Stimulated activated CD8-positive, alpha-beta memory T cell treated with anti-CD3 and anti-CD28 coated beads, Interleukin-12 subunit alpha, Interleukin-12 subunit beta, amount 100 ng/mL, for 24 hours (primary cell): ENCODE results near the gene TP53BP2.

Experiments used
- DNase-seq: peaks from one replicate; pipeline ENCODE4 v3.0.0-alpha.2; 2020; ENCODE audit errors: extremely low read depth

The TP53BP2 gene

GRCh38 chr1:223802032-223802431 lies 43.7 kb downstream of the TP53BP2 start:
- no peak for DNase-seq

GRCh38 chr1:223796210-223796609 lies 49.5 kb downstream of the TP53BP2 start:
- DNase-seq, result no peak

DNA sequence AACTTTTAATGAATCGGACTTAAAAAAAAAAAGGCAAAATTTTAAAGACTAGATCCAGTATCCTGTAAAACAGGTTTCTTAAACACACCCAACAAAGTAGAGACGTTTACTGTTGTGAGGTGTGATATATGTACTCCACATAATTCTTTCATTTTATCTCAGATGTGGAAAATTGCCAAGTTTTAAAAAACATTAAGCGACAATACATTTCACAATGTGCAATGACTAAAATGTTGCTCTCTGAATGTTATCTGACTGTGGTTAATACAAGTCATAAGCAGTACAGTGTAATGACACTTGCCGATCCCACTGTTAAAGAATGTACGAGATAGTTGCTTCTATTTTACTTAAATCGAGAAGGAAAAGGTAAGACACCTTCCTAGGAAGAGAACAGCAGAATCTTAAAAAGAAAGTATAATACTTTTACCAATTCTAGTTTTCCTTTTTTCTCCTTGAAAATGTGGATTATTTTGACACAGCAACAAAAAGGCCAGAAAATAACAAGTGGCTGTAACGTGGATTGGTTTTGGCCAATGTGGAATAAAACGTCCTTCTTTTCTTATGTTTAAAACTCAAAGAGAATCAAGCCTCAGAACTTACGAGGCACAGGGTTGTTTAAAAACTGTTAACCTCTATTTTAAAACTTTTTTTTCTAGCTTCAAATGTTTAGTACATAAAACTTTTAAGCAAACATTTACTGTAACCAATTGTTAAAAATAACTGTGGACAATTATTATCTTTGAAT lies 51.4 kb downstream of the TP53BP2 start:
- DNase-seq, result no peak

GRCh38 chr1:223793716-223794115 lies 52.0 kb downstream of the TP53BP2 start:
- DNase-seq, result no peak

DNA sequence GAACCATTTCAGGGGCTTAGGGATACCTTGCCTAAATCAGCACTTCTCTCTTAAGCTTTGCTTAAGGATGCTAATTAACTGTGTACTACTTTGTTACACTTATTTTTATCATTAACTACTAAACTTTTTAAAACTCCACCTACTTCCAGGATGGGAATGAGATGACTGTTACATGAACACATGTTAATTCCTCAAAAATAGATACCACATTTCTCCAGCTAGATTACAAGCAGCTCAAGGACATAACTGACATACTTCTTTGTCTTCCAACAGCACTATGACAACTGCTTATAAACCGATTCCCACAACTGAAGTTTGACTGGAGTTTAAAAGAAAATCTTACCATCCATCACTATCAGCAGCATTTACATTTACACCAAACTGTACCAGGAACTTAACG lies 53.7 kb downstream of the TP53BP2 start:
- no peak for DNase-seq

- no peak for DNase-seq
Measured at GRCh38 chr1:223788746-223789415, 56.9 kb downstream of the TP53BP2 start.

DNA sequence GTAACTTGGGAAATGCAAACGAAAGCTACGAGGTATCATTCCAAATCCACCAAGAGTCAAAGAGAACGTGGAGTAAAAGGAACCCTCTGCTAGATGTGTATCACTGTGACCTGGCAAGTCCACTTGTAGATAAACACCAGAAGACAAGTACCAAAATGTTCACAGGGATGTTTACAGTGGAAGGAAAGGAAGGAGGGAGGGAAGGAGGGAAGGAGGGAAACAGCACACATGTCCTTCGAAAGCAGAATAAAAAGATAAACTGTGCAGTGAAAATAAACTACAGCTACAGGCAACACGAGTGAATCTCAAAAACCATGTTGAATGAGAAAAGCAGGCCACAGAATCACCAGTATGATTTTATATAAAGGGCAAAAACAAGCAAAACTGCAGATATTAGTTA lies 59.9 kb downstream of the TP53BP2 start:
- no peak for DNase-seq

DNA sequence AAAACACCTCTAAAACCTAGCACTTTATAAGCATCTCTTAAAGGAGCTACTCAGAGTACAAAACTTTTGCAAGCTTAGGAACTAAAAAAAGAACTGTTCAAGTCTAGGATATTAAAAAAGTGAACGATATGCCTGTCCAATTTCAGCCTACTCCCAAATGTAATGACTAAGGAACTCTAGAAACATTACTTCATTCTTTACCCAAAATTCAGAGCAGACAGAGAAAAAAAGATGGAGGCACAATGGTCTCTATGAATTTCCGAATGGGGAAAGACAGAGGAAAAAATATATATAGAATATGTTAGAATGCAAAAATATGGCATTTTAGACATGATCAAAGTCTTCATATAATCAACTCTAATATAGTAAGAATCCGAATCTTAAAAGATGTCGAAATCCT lies 61.2 kb downstream of the TP53BP2 start:
- no peak for DNase-seq

GRCh38 chr1:223783676-223784075 lies 62.1 kb downstream of the TP53BP2 start:
- no peak for DNase-seq

DNA sequence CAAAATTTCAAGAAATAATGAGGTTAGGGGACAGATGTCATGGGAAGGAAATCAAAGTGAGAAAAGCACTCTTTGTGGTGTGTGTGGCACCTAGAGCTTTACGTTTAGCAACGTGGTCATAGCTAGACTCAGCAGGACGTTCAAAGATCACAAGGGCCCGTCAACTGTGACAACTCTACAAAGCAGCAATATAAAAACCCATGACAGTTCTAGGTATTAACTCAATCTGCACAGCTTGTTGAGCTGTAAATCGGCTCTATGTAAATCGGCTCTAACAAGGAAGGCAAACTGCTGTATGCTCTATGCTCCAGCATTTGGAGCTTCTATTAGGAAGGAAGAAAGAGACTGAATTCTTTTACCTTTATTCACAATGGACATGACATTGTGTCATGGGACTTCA lies 64.8 kb downstream of the TP53BP2 start:
- no peak for DNase-seq

GRCh38 chr1:223780318-223780717 lies 65.4 kb downstream of the TP53BP2 start:
- DNase-seq, result no peak

DNA sequence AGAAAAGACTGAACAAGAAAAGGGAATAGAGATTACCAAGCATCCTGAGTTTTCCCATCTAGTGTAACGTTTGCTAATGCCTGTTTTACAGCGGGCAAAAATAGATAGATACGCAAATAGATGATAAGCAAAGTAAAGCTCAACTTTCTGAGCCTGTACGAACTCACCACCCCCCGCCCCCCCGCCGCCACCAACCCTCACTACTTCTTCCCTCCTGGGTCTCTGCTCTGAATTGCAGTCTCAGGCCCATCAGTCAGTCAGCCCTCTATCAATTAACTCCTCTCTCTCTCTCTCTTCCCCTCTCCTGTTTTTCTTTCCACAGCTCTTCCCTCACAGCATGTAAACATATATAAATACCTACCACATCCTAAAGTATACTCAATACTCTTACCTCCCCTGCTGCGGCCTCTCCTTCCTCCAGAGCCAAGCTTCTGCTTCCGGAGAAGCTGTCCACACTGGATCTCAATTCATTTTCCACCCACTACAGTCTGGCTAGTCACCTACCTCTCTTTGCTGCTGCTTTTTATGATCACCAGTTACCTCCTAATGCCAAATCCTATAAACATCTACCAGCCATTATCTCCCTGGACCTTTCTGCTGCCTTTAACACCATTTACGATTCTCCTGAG lies 68.8 kb downstream of the TP53BP2 start:
- DNase-seq, result no peak

GRCh38 chr1:223776075-223776814 lies 69.5 kb downstream of the TP53BP2 start:
- no peak for DNase-seq

GRCh38 chr1:223775711-223776074 lies 70.1 kb downstream of the TP53BP2 start:
- no peak for DNase-seq

- no peak for DNase-seq
Measured at GRCh38 chr1:223775054-223775453, 70.7 kb downstream of the TP53BP2 start.

DNA sequence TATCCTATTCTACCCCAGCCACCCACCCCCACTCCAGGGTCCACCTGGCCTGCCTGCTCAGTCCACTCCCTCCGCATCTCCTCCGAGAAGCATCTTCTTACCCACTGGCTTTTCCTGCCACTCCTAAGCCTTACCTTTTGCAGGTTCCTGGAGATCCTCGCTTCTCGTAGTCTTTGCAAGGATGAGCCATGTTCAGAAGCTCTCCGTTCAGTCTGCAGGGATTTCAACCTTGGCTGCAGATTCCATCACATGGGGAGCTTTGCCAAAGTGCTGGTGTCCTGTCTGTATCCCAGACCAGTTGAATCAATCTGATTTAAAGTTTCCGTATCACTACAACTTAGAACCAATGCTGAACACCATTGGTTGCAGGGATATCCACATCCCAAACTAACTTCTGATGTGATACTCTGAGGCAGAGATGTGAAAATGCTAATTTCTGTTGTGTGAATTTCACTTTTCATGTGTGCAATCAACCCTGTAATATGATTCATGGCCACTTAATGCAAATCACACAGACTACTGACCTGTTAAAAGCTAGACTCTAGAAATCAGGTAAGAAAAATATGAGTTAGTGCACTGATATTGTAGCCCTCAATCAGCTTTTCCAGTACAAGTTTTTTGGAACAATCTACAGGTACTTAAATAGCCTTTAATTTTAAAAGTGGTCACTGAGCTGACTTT lies 71.5 kb downstream of the TP53BP2 start:
- no peak for DNase-seq

DNA sequence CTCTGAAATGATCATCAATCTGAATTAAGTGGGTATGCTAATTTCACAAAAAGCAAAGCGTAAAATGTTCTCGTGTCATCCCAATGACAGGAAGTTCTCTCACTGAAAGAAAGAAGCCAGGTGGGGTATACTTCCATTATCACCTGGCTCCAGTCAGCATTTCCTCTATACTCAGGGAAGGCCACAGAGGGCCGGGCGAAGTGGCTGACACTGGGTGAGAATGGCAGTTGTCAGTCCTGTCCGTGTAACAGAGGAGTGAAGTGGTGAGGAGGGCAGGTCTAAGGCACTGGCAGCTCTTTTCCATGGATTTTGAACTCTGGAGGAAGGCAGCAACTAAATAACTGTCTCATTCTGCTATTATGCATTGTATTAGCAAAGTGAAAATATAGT lies 73.0 kb downstream of the TP53BP2 start:
- no peak for DNase-seq

- DNase-seq, result no peak
Measured at GRCh38 chr1:223771814-223772770, 73.7 kb downstream of the TP53BP2 start.

DNA sequence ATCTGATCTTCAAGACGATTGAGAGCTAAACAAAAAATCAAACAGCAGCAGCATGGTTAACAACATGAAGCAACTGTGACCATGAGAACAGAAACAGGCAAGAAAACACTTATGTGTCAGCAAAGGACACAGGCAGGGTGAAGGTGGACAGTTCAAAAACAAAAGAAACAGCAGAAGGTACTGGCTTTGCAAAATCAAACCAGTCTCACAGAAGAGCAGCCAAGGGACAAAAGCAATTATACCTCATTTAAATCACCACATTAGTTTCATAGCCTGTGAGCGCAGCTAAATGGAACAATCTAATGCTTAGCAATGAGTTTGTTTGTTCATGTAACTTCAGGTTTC lies 74.3 kb downstream of the TP53BP2 start:
- no peak for DNase-seq

DNA sequence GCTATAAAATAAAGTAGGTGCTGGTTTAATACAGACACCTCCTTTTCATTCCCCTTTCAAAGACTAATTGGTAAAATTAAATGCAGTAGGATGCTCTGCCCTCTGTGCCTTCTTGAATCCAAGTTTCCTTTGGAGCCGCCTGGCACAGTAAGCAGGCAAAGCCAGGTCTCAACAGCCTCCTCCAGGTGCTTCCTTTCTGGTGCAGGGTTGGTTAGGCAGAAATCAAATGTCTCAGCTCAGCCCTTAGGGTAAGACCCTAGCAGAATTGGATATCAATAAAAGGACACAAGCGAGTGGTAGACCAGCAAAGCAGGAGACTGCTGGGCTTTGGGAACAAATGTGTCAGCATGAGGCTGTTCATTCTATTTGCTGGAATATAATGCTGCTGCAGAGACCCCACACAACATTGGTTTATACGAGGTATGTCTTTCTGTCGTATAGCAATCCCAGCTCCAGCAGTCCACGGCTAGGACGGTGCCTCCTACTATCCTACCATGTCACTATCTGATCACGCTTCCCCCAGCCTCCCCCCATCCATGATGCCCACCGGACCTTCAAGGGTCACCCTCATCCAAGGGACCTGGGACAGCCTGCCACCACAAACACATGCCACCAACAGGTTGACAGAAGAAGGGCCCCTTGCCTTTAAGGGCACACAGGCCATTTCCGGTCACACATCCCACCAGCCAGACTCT lies 75.0 kb downstream of the TP53BP2 start:
- DNase-seq, result no peak
